Common myeloid progenitor, CD34-positive (primary cell): ENCODE data around the gene RTL10.

ENCODE experiments used
- CTCF ChIA-PET: fragments of 350-600 bp; sonication (Branson Sonifier 250); formaldehyde crosslinking; loops from one replicate; lab custom pipeline; 2021; ENCODE audit warnings: antibody characterized with exemption; lab: Charles Lee
- POLR2A ChIA-PET: fragments of 350-600 bp; sonication (Branson Sonifier 250); formaldehyde crosslinking; loops from one replicate; lab custom pipeline; 2021; ENCODE audit warnings: antibody characterized with exemption; lab: Charles Lee
- DNase-seq, 3 donors: peaks; one replicate each; pipeline versions ENCODE4 v3.0.0 to v3.0.0-alpha.2; 2013
- H3K27ac ChIP-seq, 2 experiments: 1 replicate in 1 of 2; 2 replicates in 1 of 2; pipeline ENCODE4 v1.7.0; 2013; ENCODE audit warnings: inconsistent platforms in 2 of 2, low read length in 2 of 2, mild to moderate bottlenecking in 2 of 2, low read depth in 1 of 2, moderate library complexity in 1 of 2; ENCODE audit not compliant: severe bottlenecking in 2 of 2, insufficient read depth in 1 of 2, poor library complexity in 1 of 2
- H3K27me3 ChIP-seq, 5 experiments: replicated peaks in 2 of 5; 1 replicate in 3 of 5; 2 replicates in 2 of 5; pipeline versions ENCODE4 v1.6.1 to v1.7.0; 2013; ENCODE audit warnings: low read length in 4 of 5, mild to moderate bottlenecking in 2 of 5, moderate library complexity in 2 of 5, inconsistent platforms in 1 of 5; ENCODE audit not compliant: insufficient read depth in 5 of 5, control insufficient read depth in 4 of 5
- H3K36me3 ChIP-seq, 4 experiments: 1 replicate in 2 of 4; 2 replicates in 2 of 4; pipeline versions ENCODE4 v1.6.1 to v1.7.0; 2013; ENCODE audit warnings: low read length in 3 of 4, control low read depth in 1 of 4, mild to moderate bottlenecking in 1 of 4; ENCODE audit not compliant: control insufficient read depth in 4 of 4, insufficient read depth in 4 of 4
- H3K4me1 ChIP-seq, 4 experiments: 1 replicate in 3 of 4; 2 replicates in 1 of 4; pipeline versions ENCODE4 v1.6.1 to v1.7.1; 2013; ENCODE audit warnings: low read length in 3 of 4, mild to moderate bottlenecking in 3 of 4, control low read depth in 1 of 4, inconsistent platforms in 1 of 4, moderate library complexity in 1 of 4; ENCODE audit not compliant: control insufficient read depth in 4 of 4, insufficient read depth in 4 of 4; ENCODE audit errors: control extremely low read depth in 1 of 4
- H3K4me3 ChIP-seq, 7 experiments: 1 replicate in 4 of 7; 2 replicates in 3 of 7; pipeline versions ENCODE4 v1.5.1 to v1.7.0; 2013; ENCODE audit warnings: mild to moderate bottlenecking in 7 of 7, low read length in 6 of 7, moderate library complexity in 6 of 7, inconsistent platforms in 2 of 7, low read depth in 2 of 7, control low read depth in 1 of 7; ENCODE audit not compliant: insufficient read depth in 4 of 7, control insufficient read depth in 1 of 7; ENCODE audit errors: extremely low read depth in 1 of 7
- H3K9me3 ChIP-seq, 5 experiments: 1 replicate in 4 of 5; 2 replicates in 1 of 5; pipeline versions ENCODE4 v1.6.1 to v1.7.1; 2013; ENCODE audit warnings: low read length in 4 of 5, mild to moderate bottlenecking in 2 of 5, inconsistent platforms in 1 of 5, low read depth in 1 of 5, moderate library complexity in 1 of 5; ENCODE audit not compliant: control insufficient read depth in 4 of 5, insufficient read depth in 2 of 5; ENCODE audit errors: control extremely low read depth in 1 of 5
- WGBS: methylation state at CpG from one replicate; pipeline ENCODE4 v1.1.5; 2013; ENCODE audit not compliant: insufficient coverage; 5-methylcytosine and 5-hydroxymethylcytosine counted together

The RTL10 gene

DNA sequence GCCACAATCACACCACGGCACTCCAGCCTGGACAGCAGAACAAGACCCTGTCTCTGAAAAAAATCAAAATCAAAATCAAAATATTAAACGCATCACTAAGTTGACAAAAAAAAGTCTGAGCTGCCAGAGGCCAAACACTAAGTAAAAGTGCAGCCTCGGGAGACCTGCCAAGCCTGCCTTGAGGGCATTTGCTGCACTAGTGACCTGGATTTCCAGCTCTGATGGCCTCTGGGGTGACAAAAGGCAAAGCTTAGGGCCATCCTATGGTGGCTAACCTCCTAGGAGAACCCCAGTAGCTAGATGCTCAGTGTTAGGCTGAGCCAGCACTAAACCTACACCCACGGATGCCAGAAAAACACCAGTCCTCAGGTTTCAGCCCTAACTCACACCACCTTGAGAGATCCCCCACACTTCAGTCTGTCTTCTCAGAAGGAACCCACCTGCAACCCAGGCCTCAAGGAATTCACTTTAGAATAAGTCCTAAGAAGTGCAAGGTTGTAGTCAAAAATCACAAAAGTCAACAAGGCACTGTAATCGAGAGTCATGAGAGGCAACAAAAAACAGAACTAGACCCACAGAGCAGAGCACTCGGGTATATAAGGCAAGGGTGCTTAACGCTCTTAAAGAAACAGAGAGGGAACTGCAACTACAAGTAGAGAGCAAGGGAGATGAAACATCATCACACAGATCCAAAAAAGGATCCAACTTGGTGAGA lies 28.6 kb downstream of the RTL10 start:
- POLR2A ChIA-PET = no interaction called here
- CTCF ChIA-PET = interaction anchor here (0.8 kb wide), 1 partner anchor 18 kb away, joined by 3 read pairs; no protein-coding TSS in a partner anchor
- DNase-seq = no peak
- WGBS = 94% methylated on average over 5 of the region's 7 CpGs
- Histone ChIP-seq H3K27me3 (no peaks in the 10 kb centered on the region), H3K9me3 (peaks cover 0 to 1% (median 0%) of the 10 kb centered on the region in 5 experiments), H3K4me3 (no peak overlapping the region), H3K36me3 (no peaks in the 10 kb centered on the region), H3K27ac (no peak overlapping the region), H3K4me1 (no peaks in the 10 kb centered on the region)

DNA sequence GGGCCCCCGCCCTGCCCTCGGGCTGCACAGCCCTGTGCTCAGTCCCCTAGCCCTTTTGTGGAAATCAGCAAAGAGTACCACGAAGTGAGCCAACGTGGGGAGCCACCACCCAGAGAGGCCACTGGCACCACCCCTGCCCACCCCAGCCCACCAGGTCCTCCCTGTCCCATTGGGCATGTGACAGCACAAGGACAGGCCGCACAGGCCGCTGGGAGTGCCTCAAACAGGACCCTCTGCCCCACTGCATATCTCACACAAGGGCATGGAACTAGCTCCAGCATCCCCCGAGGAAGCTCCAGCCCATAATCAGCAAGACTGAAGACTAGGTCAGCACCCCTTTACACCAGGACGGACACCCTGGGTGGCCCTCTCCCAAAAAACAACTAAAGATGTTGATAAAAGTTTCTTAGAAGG lies 29.7 kb downstream of the RTL10 start:
- ChIA-PET POLR2A (no interaction called here), CTCF (interaction anchor here (1.7 kb wide), 1 partner anchor 8 kb away, joined by 7 read pairs; no protein-coding TSS in a partner anchor)
- no peaks in the 10 kb centered on the region for H3K4me1 ChIP-seq
- H3K4me3 ChIP-seq = no peak overlapping the region
- no peak for DNase-seq
- H3K9me3 ChIP-seq = peaks cover 0 to 1% (median 0%) of the 10 kb centered on the region in 5 experiments
- no peaks in the 10 kb centered on the region for H3K27me3 ChIP-seq
- H3K27ac ChIP-seq = no peak overlapping the region
- 98% methylated on average over 6 of the region's 8 CpGs for whole genome bisulfite sequencing
- H3K36me3 ChIP-seq = no peaks in the 10 kb centered on the region

DNA sequence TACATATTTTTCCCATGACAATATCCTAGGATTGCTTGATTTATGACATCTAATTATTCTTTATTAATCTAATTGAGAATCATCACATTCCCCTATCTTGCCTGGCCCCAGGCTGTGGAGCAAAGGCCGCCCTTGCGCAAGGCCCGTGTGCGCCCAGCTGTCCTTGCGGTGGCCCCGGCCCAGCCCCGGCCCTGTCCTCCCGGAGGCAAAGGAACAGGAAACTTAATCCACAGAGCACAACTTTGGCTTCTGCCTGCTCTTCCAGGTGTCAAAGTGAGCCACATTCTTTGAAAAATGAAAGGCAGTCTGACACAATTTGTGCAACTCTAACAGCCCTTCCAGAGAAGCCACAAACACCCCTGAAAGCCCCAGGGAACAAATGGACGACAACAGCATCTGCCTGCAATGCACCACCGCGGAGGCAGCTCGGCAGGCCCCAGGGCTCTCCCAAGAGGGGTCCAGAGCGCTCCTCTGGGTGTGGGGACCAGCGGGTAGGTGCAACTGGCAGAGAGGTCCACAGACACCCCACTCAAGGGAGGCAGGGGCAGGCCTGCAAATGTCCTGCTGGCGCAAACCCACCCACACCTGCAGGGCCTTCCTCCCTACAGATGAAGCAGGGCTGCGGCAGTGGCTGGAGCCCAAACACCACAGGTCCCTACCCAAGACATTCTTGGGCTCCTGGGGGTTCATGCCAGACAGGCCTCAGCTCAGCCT lies 30.3 kb downstream of the RTL10 start:
- WGBS = 95% methylated on average over 13 of the region's 16 CpGs
- Histone ChIP-seq H3K4me1 (no peaks in the 10 kb centered on the region), H3K27ac (no peak overlapping the region), H3K9me3 (peaks cover 0 to 1% (median 0%) of the 10 kb centered on the region in 5 experiments), H3K4me3 (no peak overlapping the region), H3K36me3 (no peaks in the 10 kb centered on the region), H3K27me3 (no peaks in the 10 kb centered on the region)
- ChIA-PET CTCF (interaction anchor here (1.7 kb wide), 1 partner anchor 9 kb away, joined by 7 read pairs; no protein-coding TSS in a partner anchor), POLR2A (no interaction called here)
- no peak for DNase-seq

GRCh38 chr22:19823902-19824211 lies 30.8 kb downstream of the RTL10 start:
- Histone ChIP-seq H3K36me3 (no peaks in the 10 kb centered on the region), H3K4me1 (no peaks in the 10 kb centered on the region), H3K27me3 (no peaks in the 10 kb centered on the region), H3K9me3 (peaks cover 0 to 1% (median 0%) of the 10 kb centered on the region in 5 experiments), H3K4me3 (no peak overlapping the region), H3K27ac (no peak overlapping the region)
- POLR2A ChIA-PET = no interaction called here
- CTCF ChIA-PET = interaction anchor here (1.7 kb wide), 1 partner anchor 9 kb away, joined by 7 read pairs; no protein-coding TSS in a partner anchor
- DNase-seq = no peak
- WGBS = 100% methylated on average over 4 of the region's 9 CpGs

DNA sequence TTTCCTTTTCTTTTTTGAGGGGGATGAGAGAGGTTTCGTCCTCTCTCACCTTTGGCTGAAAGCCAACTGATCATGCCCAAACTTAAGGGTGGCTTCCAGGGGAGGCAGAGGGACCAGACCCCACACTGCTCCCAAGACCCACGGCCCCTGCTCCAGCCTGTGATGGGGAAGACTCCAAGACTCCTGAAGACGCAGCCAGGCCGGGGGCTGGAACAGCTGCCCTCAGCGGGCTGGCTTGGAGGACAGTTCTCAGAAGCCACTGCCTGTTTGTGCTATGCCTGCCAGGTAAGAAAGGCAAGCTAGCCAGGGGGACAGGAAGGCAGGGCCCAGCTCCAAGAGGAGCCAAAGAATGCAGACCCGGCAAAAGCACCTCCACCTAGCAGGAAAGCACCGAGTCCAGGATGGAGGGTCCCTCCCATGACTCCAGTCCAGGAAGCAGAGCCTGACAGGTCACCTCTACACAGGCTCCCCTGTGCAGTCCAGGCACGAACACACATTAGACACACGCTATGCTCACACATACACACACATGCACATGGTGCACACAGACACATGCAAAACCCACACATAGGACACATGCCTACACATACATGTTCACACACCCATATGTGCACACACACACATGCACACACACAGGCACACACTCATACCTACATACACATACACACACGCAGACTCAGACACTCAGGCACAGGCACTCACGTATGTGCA lies 31.3 kb downstream of the RTL10 start:
- CTCF ChIA-PET = interaction anchor here (1.7 kb wide), 1 partner anchor 10 kb away, joined by 7 read pairs; no protein-coding TSS in a partner anchor
- 96% methylated on average over 10 of the region's 11 CpGs for WGBS
- H3K27ac ChIP-seq = no peak overlapping the region
- H3K4me3 ChIP-seq = no peak overlapping the region
- H3K9me3 ChIP-seq = peaks cover 0 to 1% (median 0%) of the 10 kb centered on the region in 5 experiments
- POLR2A ChIA-PET = no interaction called here
- no peaks in the 10 kb centered on the region for H3K27me3 ChIP-seq
- DNase-seq = no peak
- no peaks in the 10 kb centered on the region for H3K4me1 ChIP-seq
- H3K36me3 ChIP-seq = no peaks in the 10 kb centered on the region

GRCh38 chr22:19822301-19823117 lies 32.2 kb downstream of the RTL10 start:
- Histone ChIP-seq H3K4me1 (no peaks in the 10 kb centered on the region), H3K27me3 (no peaks in the 10 kb centered on the region), H3K27ac (no peak overlapping the region), H3K36me3 (no peaks in the 10 kb centered on the region), H3K4me3 (no peak overlapping the region), H3K9me3 (peaks cover 0 to 1% (median 0%) of the 10 kb centered on the region in 5 experiments)
- WGBS = 95% methylated on average over 12 of the region's 18 CpGs
- CTCF ChIA-PET = no interaction called here
- no peak for DNase-seq
- POLR2A ChIA-PET = no interaction called here
